GM19099 (cell line): ENCODE measurements around the gene HS6ST3.

ENCODE experiments used
- POLR2A ChIP-seq: IDR thresholded peaks from 3 replicates; pipeline ENCODE4 v1.6.1; 2011; ENCODE audit warnings: low read depth; ENCODE audit not compliant: insufficient read length; ENCODE audit errors: extremely low read depth

HS6ST3 gene

GRCh38 chr13:96781141-96781540, 691.2 kb downstream of the HS6ST3 start:
- TF ChIP-seq POLR2A: no peak

- TF ChIP-seq POLR2A: no peak
Measured at GRCh38 chr13:96782186-96782585, 692.3 kb downstream of the HS6ST3 start.

GRCh38 chr13:96783057-96783456, 693.1 kb downstream of the HS6ST3 start:
- no peak for TF ChIP-seq POLR2A

- TF ChIP-seq POLR2A: no peak
Measured at GRCh38 chr13:96783511-96783910, 693.6 kb downstream of the HS6ST3 start.

- no peak for TF ChIP-seq POLR2A
Measured at GRCh38 chr13:96785986-96786385, 696.1 kb downstream of the HS6ST3 start.

GRCh38 chr13:96792188-96792587, 702.3 kb downstream of the HS6ST3 start:
- TF ChIP-seq POLR2A: no peak

GRCh38 chr13:96792736-96793403, 703.0 kb downstream of the HS6ST3 start:
- TF ChIP-seq POLR2A: no peak

- TF ChIP-seq POLR2A: no peak
Measured at GRCh38 chr13:96793404-96793755, 703.5 kb downstream of the HS6ST3 start.

GRCh38 chr13:96794669-96795068, 704.8 kb downstream of the HS6ST3 start:
- no peak for TF ChIP-seq POLR2A

GRCh38 chr13:96795670-96796069, 705.8 kb downstream of the HS6ST3 start:
- TF ChIP-seq POLR2A: no peak

GRCh38 chr13:96796091-96796633, 706.3 kb downstream of the HS6ST3 start:
- TF ChIP-seq POLR2A: no peak

- no peak for TF ChIP-seq POLR2A
Measured at GRCh38 chr13:96797136-96797535, 707.2 kb downstream of the HS6ST3 start.

- TF ChIP-seq POLR2A: no peak
Measured at GRCh38 chr13:96803456-96804100, 713.7 kb downstream of the HS6ST3 start.

GRCh38 chr13:96804174-96804573, 714.3 kb downstream of the HS6ST3 start:
- no peak for TF ChIP-seq POLR2A

GRCh38 chr13:96806746-96807145, 716.8 kb downstream of the HS6ST3 start:
- TF ChIP-seq POLR2A: no peak

GRCh38 chr13:96809366-96810096, 719.6 kb downstream of the HS6ST3 start:
- TF ChIP-seq POLR2A: no peak
